KBM-7 (cell line): ENCODE measurements around the gene KCNIP3.
"Not testable (repeated sequence)": the region's sequence is repeated elsewhere in the genome, so short reads cannot be mapped to it uniquely, and the experiment has no call there.

Experiments
- DNase-seq: peaks from one replicate; pipeline ENCODE4 v3.0.0-alpha.2; 2015
- in situ Hi-C: fragments of 300-500 bp; cut with MboI; formaldehyde crosslinking; loops from 2 replicates; pipeline ENCODE4 v1.14.3; 2020; ENCODE audit warnings: low sequenced_read_pairs, low pct_unique_long_range_greater_than_20kb, mixed read lengths

The KCNIP3 gene

DNA sequence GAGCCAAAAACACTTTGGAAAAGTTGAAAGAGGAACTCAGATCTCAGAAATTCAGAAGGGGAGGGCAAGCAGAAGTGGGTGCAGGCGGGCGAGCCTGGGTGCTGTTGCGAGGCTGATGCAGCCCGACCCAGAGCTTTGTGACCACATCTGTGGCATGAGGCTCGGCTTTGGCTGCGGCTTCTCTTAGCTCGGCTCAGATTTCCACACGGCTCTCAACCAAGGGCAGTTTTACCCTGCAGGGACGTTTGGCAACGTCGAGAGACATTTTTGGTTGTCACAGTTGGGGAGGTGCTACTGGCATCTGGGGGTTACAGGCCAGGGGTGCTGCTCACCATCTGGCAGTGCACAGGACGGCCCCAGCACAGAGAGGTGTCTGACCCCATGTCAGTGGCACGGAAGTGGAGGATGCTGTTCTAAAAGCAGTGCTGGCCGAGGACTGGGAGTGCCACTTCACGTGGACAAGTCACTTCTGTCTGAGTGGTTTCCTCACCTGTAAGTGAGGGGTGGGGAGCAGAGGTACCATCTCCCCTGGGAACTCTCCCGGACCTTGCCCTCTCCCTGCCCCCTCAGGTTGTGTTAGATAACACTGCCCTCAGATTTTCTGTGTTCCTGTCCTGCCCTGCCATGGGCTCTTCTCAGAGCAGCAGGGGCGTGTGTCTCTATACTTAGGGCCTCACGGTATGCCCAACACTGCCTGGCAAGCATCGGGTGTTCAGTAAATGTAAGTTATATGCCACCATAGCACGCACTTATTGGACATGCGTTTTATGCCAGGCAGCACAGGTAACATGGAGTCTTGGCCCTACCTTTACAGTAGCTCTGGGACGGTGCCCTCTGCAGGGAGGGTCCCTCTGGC is 56.7 kb downstream of the KCNIP3 start:
- DNase-seq = no peak
- in situ Hi-C loops = no loop called here

DNA sequence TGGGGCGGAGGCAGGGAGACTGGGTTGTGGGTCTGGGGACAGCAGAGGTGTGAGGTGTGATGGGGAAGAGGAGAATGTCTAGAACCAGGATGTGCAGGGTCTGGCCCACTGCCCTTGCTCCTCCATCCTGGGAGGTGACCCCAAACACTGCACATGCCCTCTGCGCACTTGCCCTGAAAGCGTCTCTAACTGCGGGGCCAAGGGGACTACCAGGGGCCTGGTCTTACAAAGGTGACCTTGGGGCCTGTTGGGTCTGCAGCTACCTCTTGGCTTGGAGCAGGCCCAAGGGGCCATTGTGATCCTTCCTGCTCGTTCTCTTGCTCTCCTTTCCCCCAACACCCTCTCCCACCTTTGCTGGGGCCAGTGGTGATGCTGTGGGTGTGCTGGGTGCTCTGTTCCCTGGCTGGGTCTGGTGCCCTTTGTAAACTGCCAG is 57.3 kb downstream of the KCNIP3 start:
- in situ Hi-C loops = no loop called here
- no peak for DNase-seq

GRCh38 chr2:95354925-95355324 is 57.8 kb downstream of the KCNIP3 start:
- no peak for DNase-seq
- in situ Hi-C loops = no loop called here

DNA sequence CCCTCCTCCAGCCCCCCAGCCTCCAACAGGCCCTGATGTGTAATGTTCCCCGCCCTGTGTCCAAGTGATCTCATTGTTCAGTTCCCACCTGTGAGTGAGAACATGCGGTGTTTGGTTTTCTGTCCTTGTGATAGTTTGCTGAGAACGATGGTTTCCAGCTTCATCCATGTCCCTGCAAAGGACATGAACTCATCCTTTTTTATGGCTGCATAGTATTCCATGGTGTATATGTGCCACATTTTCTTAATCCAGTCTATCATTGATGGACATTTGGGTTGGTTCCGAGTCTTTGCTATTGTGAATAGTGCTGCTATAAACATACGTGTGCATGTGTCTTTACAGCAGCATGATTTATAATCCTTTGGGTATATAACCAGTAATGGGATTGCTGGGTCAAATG is 58.3 kb downstream of the KCNIP3 start:
- in situ Hi-C loops, DNase-seq: not testable (repeated sequence)

DNA sequence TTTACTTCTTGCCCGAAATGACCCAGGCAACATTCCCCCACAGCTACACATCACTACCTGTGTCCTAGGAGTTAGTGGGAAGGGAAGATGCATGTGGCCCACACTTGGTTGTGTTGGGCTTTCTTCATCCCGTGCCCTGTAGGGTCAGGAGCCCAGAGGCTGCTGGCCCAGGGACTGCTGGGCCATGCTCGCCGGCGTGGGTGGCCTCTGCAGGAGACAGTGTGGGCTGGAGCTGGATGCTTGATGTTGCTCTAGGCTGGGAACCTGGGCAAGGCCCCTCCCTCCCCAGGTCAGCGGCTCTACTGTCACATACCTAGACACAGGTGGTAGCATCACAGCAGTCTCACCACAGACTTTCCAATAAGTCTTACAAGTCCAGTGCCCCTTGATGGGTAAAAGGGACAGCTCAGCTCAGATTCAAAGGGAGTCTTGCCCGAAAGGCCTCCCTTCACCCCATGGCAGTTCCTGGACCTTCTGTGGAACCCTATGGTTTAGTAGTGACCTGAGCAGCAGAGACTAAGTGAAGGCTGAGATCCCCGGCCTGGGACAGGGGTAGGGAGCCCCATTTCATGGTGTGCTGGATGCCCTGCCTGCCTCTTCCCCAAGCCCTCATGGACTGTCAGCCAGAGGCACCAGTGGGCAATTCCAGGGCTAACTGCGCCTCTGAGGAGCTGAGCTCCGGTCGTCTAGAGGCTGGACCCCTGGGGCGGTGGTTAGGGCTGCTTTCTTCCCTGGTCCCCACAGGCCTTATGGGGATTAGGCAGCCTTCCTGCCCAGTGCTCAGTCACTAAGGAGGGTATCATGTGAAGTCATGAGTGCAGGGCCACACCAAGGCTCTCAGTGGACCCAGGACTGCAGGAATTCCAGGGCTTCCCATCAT is 59.9 kb downstream of the KCNIP3 start:
- DNase-seq = no peak
- in situ Hi-C loops = no loop called here

DNA sequence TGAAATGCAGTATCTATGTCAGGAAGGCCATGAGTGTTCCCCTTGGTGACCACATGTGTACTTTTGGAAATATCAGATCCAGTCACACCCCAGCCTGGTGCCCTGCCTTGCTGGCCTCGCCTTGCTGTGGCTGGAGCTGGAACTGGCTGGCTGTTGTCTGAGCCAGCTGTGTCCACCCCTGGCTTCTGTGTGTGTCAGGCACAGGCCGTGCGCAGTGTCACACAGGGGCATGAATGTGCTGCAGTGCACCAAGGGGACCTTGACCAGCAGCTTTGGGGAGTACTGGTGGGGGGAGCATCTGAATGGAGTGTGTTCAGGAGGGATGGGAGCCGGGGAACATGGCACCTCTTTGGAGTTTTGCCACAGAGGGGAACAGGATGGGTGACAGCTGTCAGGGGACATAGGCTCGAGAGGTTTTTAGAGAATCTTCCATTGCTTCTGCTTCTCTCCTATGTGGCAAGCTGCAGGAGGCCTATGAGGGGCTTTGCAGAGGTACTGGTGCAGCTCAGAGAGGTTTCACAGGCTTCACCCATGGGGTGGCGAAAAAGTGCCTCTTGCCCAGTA is 60.7 kb downstream of the KCNIP3 start:
- in situ Hi-C loops = no loop called here
- no peak for DNase-seq

GRCh38 chr2:95359031-95359430 is 61.9 kb downstream of the KCNIP3 start:
- in situ Hi-C loops = no loop called here
- no peak for DNase-seq

DNA sequence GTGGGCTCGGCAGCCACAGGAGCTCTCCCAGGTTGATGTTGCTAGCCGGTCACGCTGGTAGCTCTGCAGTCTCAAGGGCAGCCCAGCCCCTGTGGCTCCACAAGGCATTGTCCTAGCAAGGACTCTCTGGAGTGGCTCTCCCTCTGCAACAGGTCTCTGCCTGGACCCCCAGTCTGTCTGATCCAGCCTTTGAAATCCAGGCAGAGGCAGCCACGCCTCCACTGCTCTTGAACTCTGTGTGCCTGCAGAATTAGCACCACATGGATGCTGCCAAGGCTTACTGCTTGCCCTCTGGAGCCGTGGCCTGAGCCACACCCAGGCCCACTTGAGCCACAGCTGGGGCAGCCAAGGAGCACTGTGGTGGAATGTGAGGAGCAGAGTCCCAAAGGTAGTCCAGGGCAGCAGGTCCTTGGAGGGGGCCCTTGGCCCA is 62.4 kb downstream of the KCNIP3 start:
- DNase-seq = no peak
- in situ Hi-C loops = no loop called here

DNA sequence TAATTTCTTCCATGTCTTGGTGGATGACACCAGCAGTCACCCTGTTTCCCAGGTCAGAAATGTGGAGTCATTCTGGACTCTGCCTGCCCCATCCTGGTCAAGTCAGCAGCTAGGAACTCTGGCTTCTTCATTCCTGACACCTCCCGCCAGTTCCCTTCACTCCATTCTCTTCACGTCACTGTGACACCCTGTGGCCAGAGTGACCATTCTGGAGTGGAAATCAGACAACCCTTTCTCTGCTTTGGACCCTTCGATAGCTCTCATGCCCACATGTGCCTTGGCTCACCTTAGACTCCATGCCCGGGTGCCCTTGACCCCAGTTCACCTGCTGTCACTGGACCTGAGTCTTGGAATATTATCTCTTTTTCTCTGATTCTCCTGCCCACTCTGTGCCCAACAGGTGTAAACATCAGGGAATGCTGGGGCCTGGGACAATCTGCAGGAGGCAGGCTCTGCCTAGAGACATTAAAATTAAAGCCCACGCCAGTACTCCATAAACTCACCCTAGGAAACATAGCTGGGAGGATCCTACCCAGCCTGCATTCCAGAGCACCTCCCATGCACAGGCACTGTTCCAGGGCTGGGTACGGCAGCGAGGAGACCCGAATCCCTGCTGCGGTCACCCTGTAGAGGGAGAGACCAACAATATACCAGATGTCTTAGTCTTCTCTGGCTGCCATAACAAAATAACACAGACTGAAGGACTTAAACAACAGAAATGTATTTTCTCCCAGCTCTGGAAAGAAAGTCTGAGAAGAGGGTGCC is 64.3 kb downstream of the KCNIP3 start:
- DNase-seq = no peak
- in situ Hi-C loops = no loop called here

DNA sequence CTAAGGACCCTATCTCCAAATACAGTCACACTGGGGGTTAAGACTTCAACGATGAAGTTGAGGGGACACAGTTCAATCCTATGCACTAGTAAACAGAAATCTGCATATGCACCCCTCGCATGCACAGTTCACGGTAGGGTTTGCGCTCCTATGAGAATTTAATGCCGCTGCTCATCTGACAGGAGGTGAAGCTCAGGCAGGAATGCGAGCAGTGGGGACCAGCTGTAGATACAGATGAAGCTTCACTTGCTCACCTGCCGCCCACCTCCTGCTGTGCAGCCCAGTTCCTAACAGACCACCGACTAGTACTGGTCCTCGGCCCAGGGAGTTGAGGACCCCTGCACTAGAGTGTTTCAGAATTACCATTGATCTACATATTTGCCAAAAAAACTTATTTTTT is 65.3 kb downstream of the KCNIP3 start:
- in situ Hi-C loops = no loop called here

DNA sequence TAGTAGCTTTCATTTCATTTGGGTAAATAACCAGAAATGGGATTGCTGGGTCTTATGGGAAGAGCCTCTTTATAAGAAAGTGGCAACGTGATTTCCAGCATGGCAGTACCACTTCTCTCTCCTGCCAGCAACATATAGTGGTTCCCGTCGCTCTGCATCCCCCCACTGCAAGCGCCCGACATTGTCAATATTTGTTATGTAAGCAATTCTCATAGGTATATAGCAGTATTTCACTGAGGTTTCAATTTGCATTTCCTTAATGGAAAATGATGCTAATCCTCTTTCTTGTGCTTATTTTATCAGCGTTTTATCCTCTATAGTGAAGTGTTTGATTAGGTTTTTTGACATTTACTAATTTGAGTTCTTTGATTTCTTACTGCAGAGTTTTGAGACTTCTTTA is 69.4 kb downstream of the KCNIP3 start:
- in situ Hi-C loops = no loop called here
- no peak for DNase-seq

More for the DNA sequence above, 65.3 kb downstream of the KCNIP3 start:
- no peak for DNase-seq

DNA sequence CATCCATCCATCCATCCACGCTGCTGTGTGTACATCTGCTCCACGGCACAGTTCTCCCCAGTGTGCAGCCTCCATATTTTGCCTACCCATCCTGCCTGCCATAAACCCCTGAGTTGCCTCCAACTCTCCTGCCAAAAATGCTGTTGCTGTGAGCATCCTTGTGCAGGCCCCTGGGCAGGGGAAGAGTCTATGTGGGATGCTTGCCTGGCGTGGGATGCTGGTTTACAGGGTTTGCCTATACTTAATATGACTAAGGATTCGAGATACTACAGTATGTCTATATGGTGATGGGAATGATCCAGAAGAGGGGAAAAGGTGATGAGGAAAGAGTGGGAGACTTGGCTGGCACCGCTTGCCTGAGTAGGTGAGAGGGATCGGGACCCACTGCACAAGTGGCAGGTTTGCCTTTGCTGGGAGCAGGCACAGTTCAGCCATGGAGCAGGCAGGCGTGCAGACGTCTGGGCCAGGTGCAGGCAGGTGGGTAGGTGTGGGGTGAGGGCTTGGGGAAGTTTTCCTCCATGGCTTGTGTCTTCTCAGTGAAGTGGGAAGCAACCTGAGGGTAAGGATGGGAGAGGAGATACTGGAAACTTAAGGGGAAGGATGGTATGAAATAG is 75.2 kb downstream of the KCNIP3 start:
- no peak for DNase-seq
- in situ Hi-C loops = no loop called here

GRCh38 chr2:95372845-95373244 is 75.7 kb downstream of the KCNIP3 start:
- in situ Hi-C loops = no loop called here
- no peak for DNase-seq

DNA sequence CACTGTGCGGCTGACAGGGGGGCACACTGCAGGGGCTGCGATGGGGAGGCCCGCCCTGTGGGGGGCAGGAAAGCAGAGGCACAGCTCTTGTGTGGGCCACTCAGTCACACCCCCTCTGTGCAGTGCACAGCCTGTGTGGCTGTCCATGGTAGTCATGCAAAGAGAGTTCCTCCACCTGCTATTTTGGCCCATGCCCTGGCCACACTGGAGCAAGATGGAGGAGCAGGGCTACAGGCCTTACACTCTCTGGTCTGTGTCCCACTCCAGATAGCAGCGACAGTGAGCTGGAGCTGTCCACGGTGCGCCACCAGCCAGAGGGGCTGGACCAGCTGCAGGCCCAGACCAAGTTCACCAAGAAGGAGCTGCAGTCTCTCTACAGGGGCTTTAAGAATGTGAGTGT is 76.9 kb downstream of the KCNIP3 start:
- in situ Hi-C loops = no loop called here
- DNase-seq = no peak

DNA sequence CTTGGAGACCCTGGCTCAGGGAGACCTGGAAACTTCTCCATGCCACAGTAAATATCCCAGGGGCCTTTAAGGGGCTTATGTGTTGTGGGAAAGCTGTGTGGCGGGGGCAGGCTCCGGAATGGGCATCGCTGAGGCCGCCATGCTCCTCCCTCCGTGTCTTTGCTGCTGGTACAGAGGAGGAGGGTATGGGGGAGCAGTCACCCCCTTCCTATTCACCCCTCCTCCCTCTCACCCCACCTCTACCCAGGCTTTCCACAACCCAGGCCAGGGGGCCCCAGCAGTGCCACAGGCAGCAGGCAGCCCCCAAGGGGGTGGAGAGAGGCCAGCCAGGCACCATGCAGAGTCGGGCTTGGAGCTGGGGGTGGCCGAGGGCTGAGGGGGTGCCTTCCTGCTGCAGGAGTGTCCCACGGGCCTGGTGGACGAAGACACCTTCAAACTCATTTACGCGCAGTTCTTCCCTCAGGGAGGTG is 77.3 kb downstream of the KCNIP3 start:
- no peak for DNase-seq
- in situ Hi-C loops = no loop called here

DNA sequence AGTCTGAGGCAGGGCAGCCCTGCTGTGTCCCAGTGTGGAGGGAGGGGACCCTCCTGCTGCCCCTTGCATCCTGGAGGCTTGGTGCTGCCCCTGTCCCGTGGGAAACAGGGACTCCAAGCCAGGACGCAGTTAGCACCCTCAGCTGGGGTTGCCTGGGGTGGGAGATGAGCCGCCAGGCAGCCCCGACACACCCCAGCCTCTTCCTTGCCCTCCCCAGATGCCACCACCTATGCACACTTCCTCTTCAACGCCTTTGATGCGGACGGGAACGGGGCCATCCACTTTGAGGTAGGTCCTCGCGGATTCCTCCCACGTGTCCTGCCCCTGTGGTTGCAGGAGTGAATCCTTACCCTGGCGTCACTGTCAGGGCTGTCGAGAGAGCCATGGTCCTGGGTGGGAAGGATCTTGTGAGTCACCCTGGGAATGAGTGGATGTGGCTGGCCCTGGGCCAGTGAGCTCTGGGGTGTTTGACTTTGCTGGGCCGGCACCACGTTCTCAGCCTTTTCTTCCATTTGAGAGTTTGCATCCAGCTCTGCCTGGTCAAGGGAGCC is 77.8 kb downstream of the KCNIP3 start:
- no peak for DNase-seq
- in situ Hi-C loops = no loop called here

DNA sequence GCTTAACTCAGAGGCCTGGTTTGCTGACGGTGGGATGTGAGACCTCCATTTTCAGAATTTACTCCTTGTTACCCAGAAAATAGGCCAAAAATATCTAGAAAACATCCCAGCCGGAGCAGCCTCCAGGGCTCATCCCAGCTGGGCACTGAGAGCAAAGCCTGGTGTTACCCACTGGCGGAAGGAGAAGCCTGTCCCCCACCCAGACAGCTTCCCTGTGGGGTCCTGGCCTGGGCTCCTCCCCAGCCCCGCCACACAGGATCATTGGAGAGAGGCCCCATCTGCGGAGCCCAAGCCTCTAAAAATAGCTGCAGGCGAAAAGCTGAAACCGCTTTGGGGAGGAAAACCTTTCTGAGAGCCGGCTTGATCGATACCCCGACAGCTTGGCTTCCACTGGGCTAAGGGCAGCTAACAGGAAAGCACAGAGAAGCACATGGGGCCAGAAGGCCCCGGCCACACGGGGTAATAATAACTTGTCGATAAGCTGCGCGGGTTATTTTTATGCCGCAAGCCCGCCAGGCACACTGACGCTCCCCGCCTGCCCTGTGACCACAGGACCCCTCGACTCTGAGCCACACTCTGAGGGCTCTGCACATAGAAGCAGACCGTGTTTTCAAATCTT is 78.5 kb downstream of the KCNIP3 start:
- in situ Hi-C loops = no loop called here
- DNase-seq = no peak
